ENCODE data around the gene QSOX1.

QSOX1 gene

DNA sequence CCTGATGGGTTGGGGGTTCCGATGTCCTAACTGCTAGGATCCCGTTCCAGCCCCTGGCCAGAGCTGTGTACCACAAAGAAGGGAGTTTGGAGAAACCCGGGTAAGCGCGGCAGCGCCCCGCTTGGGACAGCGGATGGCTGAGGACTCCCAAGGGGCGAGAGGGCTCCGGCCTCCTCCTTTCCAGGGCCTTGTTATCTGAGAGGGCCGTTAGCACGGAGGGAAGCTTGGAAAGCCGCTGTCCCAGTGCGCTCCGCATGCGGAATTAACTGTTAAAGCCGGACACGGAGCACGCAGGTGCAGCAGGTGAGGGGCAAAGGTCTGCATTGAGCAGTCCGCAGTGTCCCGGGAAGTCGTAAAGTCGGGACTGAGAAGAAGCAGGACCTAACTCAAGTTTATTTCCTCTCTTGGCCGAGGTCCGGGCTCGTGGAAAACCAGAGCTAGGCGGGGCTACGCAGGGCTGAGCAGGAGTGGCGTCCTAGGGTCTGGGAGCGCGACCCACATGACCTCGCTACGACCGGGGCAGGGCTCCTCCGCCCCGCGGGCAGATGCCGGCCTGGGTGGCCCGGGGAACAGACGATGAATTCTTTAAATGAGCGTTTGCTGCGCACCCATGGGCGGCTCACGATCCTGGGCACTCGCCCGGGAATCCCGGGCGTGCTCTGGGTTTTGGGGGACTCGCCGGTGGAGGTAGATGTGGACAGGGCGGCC is 79.9 kb downstream of the QSOX1 start:
- DNase-seq (ENCODE audit: low read depth) = no peak

- no peak for DNase-seq (ENCODE audit: low read depth)
These were observed 80.4 kb downstream of the QSOX1 start for GRCh38 chr1:180235077-180235501.

GRCh38 chr1:180235502-180236239 is 81.0 kb downstream of the QSOX1 start:
- DNase-seq (ENCODE audit: low read depth) = no peak

- DNase-seq (ENCODE audit: low read depth) = no peak
These were observed 82.2 kb downstream of the QSOX1 start for GRCh38 chr1:180236698-180237509.

DNA sequence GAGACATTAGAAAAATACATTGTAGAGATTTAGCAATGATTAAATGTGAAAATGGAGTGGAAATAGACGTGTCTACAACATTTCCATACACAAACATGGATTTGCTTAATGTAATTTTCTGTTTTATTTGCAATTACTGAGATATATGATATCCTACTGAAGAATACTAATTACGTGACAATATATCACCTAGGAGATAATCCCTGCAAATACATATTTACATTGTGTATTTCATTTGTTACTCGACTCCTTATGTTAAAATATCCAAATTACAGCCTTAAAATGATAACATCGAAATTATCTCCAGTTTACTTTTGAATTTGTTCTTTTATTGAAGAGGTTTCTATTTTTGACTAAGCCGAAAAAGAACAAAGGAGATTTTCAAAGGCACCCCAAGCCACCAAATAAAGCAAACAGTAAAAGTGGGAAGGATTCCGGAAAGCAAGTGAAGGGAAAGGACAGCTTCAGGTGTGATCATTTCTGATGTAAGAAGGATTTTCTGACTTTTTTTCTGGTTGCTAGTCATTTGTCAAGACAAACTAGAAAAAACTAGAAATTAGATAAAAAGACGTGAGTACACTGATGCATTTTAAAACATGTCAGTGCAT is 83.3 kb downstream of the QSOX1 start:
- no peak for DNase-seq (ENCODE audit: low read depth)

DNA sequence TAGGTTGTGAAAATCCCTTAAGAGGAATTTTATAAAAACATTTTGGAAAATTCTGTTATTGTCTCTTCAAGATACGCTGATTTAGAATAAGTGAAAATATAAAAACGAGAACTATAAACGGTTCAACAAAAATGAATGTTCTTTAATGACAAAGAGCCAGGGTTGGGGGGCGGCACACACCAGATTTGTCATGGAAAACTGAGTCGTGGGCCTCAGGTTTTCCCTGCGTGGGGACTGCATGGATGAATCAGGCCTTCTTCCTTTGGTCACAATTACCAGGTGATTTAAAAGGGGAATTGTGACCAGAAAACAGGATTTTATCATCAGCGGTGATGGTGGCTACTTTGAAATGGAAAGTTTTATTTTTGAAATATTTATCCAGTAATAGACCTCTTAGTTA is 84.0 kb downstream of the QSOX1 start:
- no peak for DNase-seq (ENCODE audit: low read depth)

GRCh38 chr1:180239145-180240096 is 84.8 kb downstream of the QSOX1 start:
- DNase-seq (ENCODE audit: low read depth) = no peak

GRCh38 chr1:180241716-180242544 is 87.3 kb downstream of the QSOX1 start:
- no peak for DNase-seq (ENCODE audit: low read depth)

GRCh38 chr1:180243517-180244221 is 89.0 kb downstream of the QSOX1 start:
- no peak for DNase-seq (ENCODE audit: low read depth)

DNA sequence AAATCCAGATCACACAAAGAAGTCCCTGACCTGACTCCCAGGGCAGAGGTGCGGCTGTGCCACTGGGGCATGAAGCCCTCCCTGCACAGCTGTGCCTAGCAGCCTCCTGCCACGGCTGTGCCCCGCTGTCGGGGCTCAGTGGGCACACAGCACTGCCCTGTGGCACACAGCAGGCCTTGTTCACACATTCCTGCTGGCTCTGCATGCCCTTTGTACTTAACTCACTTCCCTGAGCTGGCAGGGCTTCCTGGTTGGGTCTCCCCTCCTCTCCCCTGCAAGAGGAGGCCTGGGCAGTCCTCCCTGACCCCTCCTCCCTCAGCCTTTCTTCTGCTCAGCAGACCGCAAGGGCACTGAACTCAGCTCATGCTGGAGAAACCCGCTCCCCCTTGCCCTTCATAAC is 90.2 kb downstream of the QSOX1 start:
- DNase-seq (ENCODE audit: low read depth) = no peak

DNA sequence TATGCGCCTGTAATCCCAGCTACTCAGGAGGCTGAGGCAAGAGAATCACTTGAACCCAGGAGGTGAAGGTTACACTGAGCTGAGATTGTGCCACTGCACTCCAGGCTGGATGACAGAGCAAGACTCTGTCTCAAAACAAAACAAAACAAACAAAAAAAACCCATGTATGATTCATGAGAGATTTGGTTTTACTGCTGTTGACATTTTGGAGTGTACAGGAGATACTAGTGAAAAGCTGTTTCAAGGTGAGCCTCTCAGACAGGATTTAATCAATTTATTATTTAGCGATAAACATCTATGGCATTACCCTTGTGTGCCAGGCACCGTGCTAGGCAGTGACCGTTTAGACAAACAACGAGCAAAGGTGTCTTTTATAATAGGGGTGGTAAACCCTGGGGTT is 91.9 kb downstream of the QSOX1 start:
- no peak for DNase-seq (ENCODE audit: low read depth)

DNA sequence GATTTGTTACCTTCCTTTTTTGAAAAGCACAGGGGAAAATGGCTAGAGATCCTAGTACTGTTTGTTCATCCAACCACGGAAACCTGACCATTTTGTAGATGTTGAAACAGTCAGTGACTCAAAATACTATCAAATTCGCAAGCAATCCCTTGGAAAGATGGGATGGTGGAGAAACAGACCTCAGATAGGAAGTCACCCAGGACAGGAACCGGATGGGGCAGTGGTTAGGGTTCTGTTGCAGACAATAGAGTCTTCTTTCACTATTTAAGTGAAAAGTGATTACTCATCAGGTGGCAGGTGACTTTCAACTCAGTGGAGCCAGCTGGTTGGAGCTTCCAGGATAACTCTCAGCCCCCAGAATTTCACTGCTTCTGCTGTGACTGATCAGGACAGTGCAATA is 92.4 kb downstream of the QSOX1 start:
- no peak for DNase-seq (ENCODE audit: low read depth)

DNA sequence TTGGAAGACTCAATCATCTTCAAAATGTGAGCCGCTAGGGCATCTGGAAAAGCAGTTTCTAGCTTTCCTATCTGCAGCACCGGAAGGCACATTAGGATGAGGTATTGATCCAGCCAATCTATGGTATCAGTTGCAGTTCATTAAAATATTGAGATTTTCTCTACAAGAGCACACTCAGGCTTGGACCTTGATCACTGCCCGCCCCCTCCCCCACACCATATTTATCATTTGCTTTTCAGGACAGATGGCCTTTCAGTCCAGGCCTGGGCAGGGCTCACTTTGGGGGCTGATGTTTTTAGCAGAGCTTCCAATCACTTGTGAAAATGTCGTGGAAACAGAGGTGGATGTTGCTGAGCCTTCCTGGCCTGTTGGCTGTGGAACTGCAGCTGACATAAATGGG is 92.9 kb downstream of the QSOX1 start:
- no peak for DNase-seq (ENCODE audit: low read depth)

DNA sequence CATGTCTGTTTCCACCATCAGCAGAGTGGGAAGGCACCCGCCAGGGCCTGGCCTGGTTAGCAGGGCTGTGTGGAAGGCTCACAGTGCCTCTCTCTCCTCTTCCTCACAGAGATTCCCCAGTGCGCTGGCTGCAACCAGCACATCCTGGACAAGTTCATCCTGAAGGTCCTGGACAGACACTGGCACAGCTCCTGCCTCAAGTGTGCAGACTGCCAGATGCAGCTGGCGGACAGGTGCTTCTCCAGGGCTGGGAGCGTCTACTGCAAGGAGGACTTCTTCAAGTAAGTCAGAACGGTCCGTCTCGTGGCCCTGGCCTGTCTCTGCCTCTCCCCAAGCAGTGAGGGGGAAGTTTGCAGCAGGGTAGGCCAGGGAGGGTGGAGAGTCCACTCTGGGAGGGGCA is 93.5 kb downstream of the QSOX1 start:
- no peak for DNase-seq (ENCODE audit: low read depth)

DNA sequence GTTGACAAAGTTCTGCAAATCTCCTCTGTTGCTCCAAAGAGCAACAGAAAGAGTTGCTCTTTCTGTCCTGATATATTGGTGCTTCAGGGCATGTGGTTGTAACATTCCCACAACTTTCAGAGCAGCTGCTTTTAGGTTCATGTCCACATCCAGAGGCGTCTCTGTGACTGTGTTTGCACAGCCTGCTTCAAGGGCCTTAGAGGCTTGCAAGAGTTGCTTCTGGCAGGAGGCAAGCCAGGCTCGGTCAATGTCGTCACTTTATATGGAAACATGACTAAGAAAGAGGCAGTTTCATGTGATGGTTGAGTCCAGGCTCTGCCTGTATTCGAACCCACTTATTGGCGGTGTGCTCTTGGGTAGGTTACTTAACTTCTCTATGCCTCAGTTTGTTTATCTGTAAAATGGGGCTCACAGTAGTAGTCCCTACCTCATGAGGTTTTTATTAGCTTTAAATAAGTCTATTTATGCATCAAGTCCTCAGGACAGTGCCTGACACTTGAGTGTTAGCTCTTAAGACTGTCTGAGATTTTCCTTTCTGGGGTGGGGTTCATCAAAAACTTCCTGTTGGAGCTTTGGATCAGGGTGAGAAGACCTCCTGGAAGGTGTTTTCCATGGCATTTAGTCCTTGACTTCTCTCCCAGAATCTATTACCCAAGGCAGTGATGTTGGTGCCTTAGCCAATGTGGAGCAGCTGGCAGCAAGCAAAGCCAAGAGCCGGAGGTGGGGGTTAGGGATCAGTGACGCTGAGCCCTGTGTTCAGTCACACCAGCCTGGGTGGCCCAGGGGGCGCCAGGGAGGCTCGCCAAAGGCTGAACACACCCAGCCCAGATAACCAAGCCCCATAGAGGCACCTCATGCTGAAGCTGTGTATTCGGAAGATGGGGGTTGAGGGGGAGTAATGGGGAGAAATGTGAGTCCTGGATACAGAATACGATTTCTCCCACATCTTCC is 94.3 kb downstream of the QSOX1 start:
- no peak for DNase-seq (ENCODE audit: low read depth)

DNA sequence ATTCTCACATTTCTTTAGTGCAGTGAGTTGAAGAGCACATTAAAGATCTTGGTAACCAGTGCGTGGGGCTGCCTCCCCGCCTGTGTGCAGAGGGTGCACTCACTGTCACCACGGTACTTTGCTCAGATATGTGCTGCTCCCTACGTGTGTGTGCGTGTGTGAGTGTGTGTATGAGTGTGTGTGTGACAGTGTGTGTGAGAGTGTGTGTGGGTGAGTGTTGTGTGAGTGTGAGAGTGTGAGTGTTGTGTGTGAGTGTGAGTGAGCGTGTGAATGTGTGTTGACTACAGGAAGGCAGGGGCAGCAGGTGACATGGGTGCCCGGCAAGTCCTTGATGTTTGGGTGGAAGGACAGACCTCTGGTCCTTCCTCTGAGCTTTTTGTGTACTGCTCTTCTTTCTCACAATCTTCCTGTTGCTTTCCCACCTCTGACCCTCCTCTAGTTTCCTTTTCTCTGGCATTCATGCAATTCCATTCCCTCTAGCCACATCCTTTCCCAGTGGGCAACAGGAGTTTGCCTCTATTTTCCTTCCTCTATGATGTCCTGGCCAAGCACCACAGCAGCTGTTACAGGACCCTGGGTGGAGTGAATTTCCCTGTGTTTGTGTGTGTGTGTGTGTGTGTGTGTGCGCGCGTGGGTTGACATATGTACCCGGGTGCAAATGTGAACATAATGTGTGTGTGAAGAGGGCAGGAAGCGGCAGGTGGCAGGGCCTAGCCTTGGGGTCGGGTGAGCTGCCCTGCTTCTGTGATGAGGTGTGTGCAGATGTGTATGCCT is 95.2 kb downstream of the QSOX1 start:
- DNase-seq (ENCODE audit: low read depth) = no peak

- no peak for DNase-seq (ENCODE audit: low read depth)
These were observed 95.8 kb downstream of the QSOX1 start for GRCh38 chr1:180250499-180250770.

GRCh38 chr1:180250883-180251509 is 96.3 kb downstream of the QSOX1 start:
- DNase-seq (ENCODE audit: low read depth) = no peak

Measured in stimulated activated CD8-positive, alpha-beta memory T cell treated with anti-CD3 and anti-CD28 coated beads, Interleukin-12 subunit alpha, Interleukin-12 subunit beta, amount 100 ng/mL, for 4 hours (primary cell).